Measurements from ENCODE around the gene IRF2.

DNA sequence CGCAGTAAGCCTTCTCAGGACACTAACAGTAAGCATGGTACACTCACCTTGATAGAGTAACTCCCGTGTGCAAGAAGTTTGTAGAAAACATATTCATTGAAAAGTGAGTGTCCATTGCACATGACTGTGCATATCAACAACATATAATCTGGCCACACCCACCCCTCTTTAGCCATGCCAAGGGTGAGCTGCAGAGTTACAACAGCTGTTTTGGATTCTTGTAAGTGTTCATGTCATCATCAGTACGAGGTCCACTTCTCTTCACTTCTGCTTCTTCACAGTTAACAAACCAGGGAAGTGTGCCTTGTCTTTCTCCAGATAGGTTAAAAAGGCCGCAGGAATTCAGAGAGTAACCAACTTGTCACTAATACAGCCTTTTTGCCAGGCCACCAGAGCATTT, 116.6 kb downstream of the IRF2 start:
- TF ChIP-seq, protein P1, sequence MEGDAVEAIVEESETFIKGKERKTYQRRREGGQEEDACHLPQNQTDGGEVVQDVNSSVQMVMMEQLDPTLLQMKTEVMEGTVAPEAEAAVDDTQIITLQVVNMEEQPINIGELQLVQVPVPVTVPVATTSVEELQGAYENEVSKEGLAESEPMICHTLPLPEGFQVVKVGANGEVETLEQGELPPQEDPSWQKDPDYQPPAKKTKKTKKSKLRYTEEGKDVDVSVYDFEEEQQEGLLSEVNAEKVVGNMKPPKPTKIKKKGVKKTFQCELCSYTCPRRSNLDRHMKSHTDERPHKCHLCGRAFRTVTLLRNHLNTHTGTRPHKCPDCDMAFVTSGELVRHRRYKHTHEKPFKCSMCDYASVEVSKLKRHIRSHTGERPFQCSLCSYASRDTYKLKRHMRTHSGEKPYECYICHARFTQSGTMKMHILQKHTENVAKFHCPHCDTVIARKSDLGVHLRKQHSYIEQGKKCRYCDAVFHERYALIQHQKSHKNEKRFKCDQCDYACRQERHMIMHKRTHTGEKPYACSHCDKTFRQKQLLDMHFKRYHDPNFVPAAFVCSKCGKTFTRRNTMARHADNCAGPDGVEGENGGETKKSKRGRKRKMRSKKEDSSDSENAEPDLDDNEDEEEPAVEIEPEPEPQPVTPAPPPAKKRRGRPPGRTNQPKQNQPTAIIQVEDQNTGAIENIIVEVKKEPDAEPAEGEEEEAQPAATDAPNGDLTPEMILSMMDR (IDR thresholded peaks at IDR 0.05) = no peak
- TF ChIP-seq POLR2A (IDR thresholded peaks at IDR 0.05) = no peak

Data from ovary (tissue), 3 donors.